Smooth muscle cell (in vitro differentiated cells): ENCODE results near the gene CCL18. TPM values are rescaled to one million over a fixed set of nuclear protein-coding genes. Genes with fewer than 3 reads are reported as not detected.
"Not testable (repeated sequence)": the region's sequence is repeated elsewhere in the genome, so short reads cannot be mapped to it uniquely, and the experiment has no call there.

Experiments
- DNase-seq: peaks from one replicate; lab custom pipeline; 2025; ENCODE audit not compliant: unreplicated experiment; lab: John Stamatoyannopoulos, UW
- H2AFZ ChIP-seq: fragments of 200-600 bp; sonication (generic); 2 replicates; pipeline ENCODE4 v1.6.0; 2016; ENCODE audit warnings: antibody characterized with exemption, low read depth, mild to moderate bottlenecking
- H3F3A ChIP-seq: fragments of 200-600 bp; sonication (generic); 2 replicates; pipeline ENCODE4 v1.6.0; 2017; ENCODE audit warnings: antibody characterized with exemption, low read depth
- H3K27ac ChIP-seq: fragments of 200-600 bp; sonication (generic); 2 replicates; pipeline ENCODE4 v1.5.1; 2016; ENCODE audit warnings: low read depth, mild to moderate bottlenecking
- H3K27me3 ChIP-seq: fragments of 200-600 bp; sonication (generic); 2 replicates; pipeline ENCODE4 v1.6.1; 2016; ENCODE audit warnings: low read depth, mild to moderate bottlenecking
- H3K36me3 ChIP-seq: fragments of 200-600 bp; sonication (generic); 2 replicates; pipeline ENCODE4 v1.5.1; 2016; ENCODE audit warnings: low read depth
- H3K4me1 ChIP-seq: fragments of 200-600 bp; sonication (generic); 2 replicates; pipeline ENCODE4 v1.5.1; 2016; ENCODE audit warnings: low read depth
- H3K4me2 ChIP-seq: fragments of 200-600 bp; sonication (generic); 2 replicates; pipeline ENCODE4 v1.6.0; 2016; ENCODE audit warnings: mild to moderate bottlenecking
- H3K4me3 ChIP-seq: fragments of 200-600 bp; sonication (generic); 2 replicates; pipeline ENCODE4 v1.5.1; 2016; ENCODE audit warnings: mild to moderate bottlenecking
- H3K79me2 ChIP-seq: fragments of 200-600 bp; sonication (generic); 2 replicates; pipeline ENCODE4 v1.6.0; 2016; ENCODE audit warnings: low read depth, mild to moderate bottlenecking
- H3K9ac ChIP-seq: fragments of 200-600 bp; sonication (generic); 2 replicates; pipeline ENCODE4 v1.6.0; 2016; ENCODE audit warnings: low read depth
- H3K9me3 ChIP-seq: fragments of 200-600 bp; sonication (generic); replicated peaks from 2 replicates; pipeline ENCODE4 v1.5.1; 2016; ENCODE audit warnings: low read depth
- H4K20me1 ChIP-seq: fragments of 200-600 bp; sonication (generic); 2 replicates; pipeline ENCODE4 v1.6.0; 2016; ENCODE audit warnings: low read depth
- WGBS: methylation state at CpG from one replicate; pipeline ENCODE4 v1.1.7; 2016; ENCODE audit warnings: low lambda C conversion rate; 5-methylcytosine and 5-hydroxymethylcytosine counted together
- polyA plus RNA-seq: library from polyadenylated mRNA; unstranded; fragments of >200 nt; fragmentation: Nextera tagmentation; extraction: Ambion mirVana; gene quantifications from 2 replicates; pipeline ENCODE4 v1.2.1, GENCODE V29; 2016
- total RNA-seq: library from RNA; depleted of rRNA; stranded (reverse); fragments of >200 nt; gene quantifications from 2 replicates; pipeline ENCODE4 v1.2.3, GENCODE V29; 2014
- TF ChIP-seq, protein P1 (sequence below): fragments of 200-600 bp; sonication (generic); IDR thresholded peaks from 2 replicates; pipeline ENCODE4 v1.5.1; 2017; ENCODE audit warnings: borderline replicate concordance, mild to moderate bottlenecking, antibody characterized with exemption; ENCODE audit not compliant: insufficient read depth, poor library complexity, severe bottlenecking

The CCL18 gene
- total and polyA plus RNA-seq, 2 experiments from 2014 or later = not detected

DNA sequence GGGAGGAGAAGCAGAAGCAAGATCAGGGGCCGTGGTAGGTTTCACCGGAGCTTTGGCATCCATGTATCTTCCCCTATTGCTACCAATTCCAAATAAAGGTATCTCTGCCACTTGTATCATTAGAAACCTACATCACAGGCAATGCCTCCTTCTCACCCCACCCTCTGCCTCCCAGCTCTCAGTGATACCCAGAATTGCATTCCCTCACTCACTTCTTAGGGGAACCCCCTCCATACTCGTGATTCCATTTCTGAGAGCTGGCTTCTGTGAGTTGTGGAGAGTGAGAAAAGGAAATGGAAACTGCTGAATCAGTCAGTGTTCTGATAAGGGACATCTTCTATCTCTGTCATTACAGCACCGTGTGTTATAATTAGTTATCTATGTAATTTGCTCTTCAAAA, 28.2 kb downstream of the CCL18 start:
- Histone ChIP-seq H3K27ac (no peak overlapping the region), H3K4me2 (no peak overlapping the region), H3K9ac (no peak overlapping the region), H3K27me3 (peaks cover 5% of the 10 kb centered on the region), H3K36me3 (no peaks in the 10 kb centered on the region), H2AFZ (no peak overlapping the region), H3K4me3 (no peak overlapping the region), H3K79me2 (no peaks in the 10 kb centered on the region), H3K9me3 (no peaks in the 10 kb centered on the region), H3F3A (no peaks in the 10 kb centered on the region), H3K4me1 (no peaks in the 10 kb centered on the region), H4K20me1 (no peaks in the 10 kb centered on the region)
- no peak for DNase-seq
- 75% methylated on average over 4 of the region's 4 CpGs for WGBS
- TF ChIP-seq, protein P1, sequence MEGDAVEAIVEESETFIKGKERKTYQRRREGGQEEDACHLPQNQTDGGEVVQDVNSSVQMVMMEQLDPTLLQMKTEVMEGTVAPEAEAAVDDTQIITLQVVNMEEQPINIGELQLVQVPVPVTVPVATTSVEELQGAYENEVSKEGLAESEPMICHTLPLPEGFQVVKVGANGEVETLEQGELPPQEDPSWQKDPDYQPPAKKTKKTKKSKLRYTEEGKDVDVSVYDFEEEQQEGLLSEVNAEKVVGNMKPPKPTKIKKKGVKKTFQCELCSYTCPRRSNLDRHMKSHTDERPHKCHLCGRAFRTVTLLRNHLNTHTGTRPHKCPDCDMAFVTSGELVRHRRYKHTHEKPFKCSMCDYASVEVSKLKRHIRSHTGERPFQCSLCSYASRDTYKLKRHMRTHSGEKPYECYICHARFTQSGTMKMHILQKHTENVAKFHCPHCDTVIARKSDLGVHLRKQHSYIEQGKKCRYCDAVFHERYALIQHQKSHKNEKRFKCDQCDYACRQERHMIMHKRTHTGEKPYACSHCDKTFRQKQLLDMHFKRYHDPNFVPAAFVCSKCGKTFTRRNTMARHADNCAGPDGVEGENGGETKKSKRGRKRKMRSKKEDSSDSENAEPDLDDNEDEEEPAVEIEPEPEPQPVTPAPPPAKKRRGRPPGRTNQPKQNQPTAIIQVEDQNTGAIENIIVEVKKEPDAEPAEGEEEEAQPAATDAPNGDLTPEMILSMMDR = no peak

DNA sequence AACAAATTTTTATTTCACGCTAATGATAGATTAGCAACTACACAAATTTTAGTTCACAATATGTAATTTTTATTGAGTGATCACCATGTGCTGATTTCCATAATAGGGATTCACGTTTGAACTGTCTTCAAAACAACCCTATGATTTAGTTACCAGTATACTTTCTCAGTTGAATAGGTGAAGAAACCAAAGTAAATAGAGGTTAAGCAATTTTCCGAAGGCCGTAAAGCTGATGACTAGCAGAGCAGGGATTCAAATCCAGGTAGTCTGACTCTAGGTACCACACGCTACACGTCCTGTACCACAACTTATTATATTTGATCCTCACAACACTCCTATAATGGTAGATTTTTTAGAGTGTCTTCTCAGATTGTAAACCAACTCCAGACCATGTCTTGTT, 28.6 kb downstream of the CCL18 start:
- DNase-seq, H3K27me3 ChIP-seq, H3K79me2 ChIP-seq, H3K4me2 ChIP-seq, H3K9me3 ChIP-seq, H3K4me3 ChIP-seq, H3K4me1 ChIP-seq, H4K20me1 ChIP-seq, H3F3A ChIP-seq, H2AFZ ChIP-seq, H3K9ac ChIP-seq, H3K27ac ChIP-seq, H3K36me3 ChIP-seq: not testable (repeated sequence)
- 86% methylated on average over 6 of the region's 6 CpGs for WGBS

DNA sequence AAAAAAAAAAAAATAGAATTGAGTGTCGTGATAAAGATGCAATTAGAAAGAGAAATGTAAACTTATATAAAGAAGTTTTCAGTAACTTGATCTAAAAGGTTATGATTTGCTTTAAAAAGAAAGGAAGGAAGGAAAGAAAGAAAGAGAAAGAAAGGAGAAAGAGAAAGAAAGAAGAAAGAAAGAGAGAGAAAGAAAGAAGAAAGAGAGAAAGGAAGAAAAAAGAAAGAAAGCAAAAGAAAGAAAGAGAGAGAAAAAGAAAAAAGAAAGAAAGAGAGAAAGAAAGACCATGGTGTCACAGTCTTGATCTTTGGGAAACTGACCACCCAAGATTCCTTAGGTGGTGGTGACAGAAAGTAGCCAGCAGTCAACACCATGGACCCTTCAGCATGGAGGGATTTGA, 30.2 kb downstream of the CCL18 start:
- Histone ChIP-seq H3K4me3 (no peak overlapping the region), H3K27me3 (peaks cover 5% of the 10 kb centered on the region), H3K9ac (no peak overlapping the region), H3F3A (no peaks in the 10 kb centered on the region), H3K79me2 (no peaks in the 10 kb centered on the region), H4K20me1 (no peaks in the 10 kb centered on the region), H3K36me3 (no peaks in the 10 kb centered on the region), H2AFZ (no peak overlapping the region), H3K4me1 (no peaks in the 10 kb centered on the region), H3K9me3 (no peaks in the 10 kb centered on the region), H3K27ac (no peak overlapping the region), H3K4me2 (no peak overlapping the region)
- DNase-seq = no peak
- TF ChIP-seq, protein P1 = no peak
- 86% methylated on average over 1 of the region's 1 CpG for WGBS

DNA sequence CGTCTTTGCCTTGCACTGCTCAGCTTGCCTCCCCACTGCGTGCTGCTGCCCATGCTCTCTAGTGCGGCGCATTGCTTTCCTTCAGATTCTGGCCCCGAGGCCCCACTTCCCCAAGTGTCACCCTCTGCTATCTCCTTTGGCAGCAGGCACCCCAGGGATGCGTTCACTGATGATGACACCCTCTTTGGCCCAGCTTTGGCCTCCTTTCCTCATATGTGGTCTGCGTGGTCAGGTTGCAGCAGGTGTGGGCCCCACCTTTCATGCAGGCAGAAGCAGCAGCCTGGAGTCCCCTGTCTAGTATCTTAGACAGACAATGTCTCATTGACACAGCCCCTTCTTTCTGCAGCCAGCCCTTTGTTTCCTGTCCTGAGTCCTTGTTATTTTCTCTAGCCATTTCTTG, 30.7 kb downstream of the CCL18 start:
- no peak overlapping the region for H3K4me2 ChIP-seq
- no peaks in the 10 kb centered on the region for H3K79me2 ChIP-seq
- no peak for DNase-seq
- H3K4me3 ChIP-seq = no peak overlapping the region
- TF ChIP-seq, protein P1 = no peak
- WGBS = 90% methylated on average over 7 of the region's 7 CpGs
- no peak overlapping the region for H2AFZ ChIP-seq
- no peaks in the 10 kb centered on the region for H4K20me1 ChIP-seq
- H3K9me3 ChIP-seq = no peaks in the 10 kb centered on the region
- no peaks in the 10 kb centered on the region for H3F3A ChIP-seq
- H3K27me3 ChIP-seq = peaks cover 5% of the 10 kb centered on the region
- no peaks in the 10 kb centered on the region for H3K36me3 ChIP-seq
- no peak overlapping the region for H3K9ac ChIP-seq
- no peak overlapping the region for H3K27ac ChIP-seq
- no peaks in the 10 kb centered on the region for H3K4me1 ChIP-seq
